Natural killer cell treated with Interleukin-12 subunit alpha and Interleukin-12 subunit beta and Interleukin-15 and Interleukin-18, amount 100 ng/mL, for 72 hours (primary cell): ENCODE measurements around the gene EML1. TPM values are rescaled to one million over a fixed set of nuclear protein-coding genes. Genes with fewer than 3 reads are reported as not detected.
A peak's percentile ranks its signal among the peaks of the same experiment; 100 is the strongest.

ENCODE experiments used
- ATAC-seq, 2 donors: fragments of 150-1000 bp; cut with Tn5 transposase in 1 of 2; sonication (Bioruptor Pico), chemical (Tn5 transposase) in 1 of 2; 2 replicates each; pipeline ENCODE4 v1.10.0; 2021
- DNase-seq: peaks from one replicate; pipeline ENCODE4 v3.0.0; 2022; ENCODE audit warnings: low spot score
- H3K27ac Mint-ChIP-seq, 2 donors: 1 replicate in 1 of 2; 2 replicates in 1 of 2; pipeline ENCODE4 v1.8.0; 2022; ENCODE audit warnings: mixed read lengths in 2 of 2, mild to moderate bottlenecking in 1 of 2, moderate library complexity in 1 of 2
- H3K27me3 Mint-ChIP-seq, 2 donors: 1 replicate in 1 of 2; 2 replicates in 1 of 2; pipeline ENCODE4 v1.8.0; 2022; ENCODE audit warnings: mixed read lengths in 2 of 2
- H3K36me3 Mint-ChIP-seq: one replicate; pipeline ENCODE4 v1.8.0; 2022; ENCODE audit warnings: mixed read lengths
- H3K4me1 Mint-ChIP-seq, 2 donors: 1 replicate in 1 of 2; 2 replicates in 1 of 2; pipeline ENCODE4 v1.8.0; 2022; ENCODE audit warnings: low read depth in 2 of 2, mixed read lengths in 2 of 2, mild to moderate bottlenecking in 1 of 2
- H3K4me3 Mint-ChIP-seq: one replicate; pipeline ENCODE4 v1.8.0; 2022; ENCODE audit warnings: mixed read lengths
- H3K9me3 Mint-ChIP-seq: 2 replicates; pipeline ENCODE4 v1.8.0; 2022; ENCODE audit warnings: mixed read lengths
- total RNA-seq, 2 donors: library from RNA; stranded (reverse); gene quantifications; one replicate each; pipeline ENCODE4 v1.2.3, GENCODE V29; 2022

The EML1 gene
- total RNA-seq, 2 donors from 2014 or later = 1.4 TPM; not detected in 1

- ATAC-seq (no peak), DNase-seq (no peak)
- Mint-ChIP-seq H3K4me1 (peaks cover 3 to 19% of the 10 kb centered on the region in 2 donors), H3K4me3 (peak overlapping the region; percentile 76), H3K36me3 (no peaks in the 10 kb centered on the region), H3K27me3 (peaks cover 21 to 54% of the 10 kb centered on the region in 2 donors), H3K27ac (no peak overlapping the region), H3K9me3 (no peaks in the 10 kb centered on the region)
Observed at GRCh38 chr14:99792551-99793212, 531 bp upstream of the EML1 start.

- peaks cover 23 to 61% of the 10 kb centered on the region in 2 donors for H3K27me3 Mint-ChIP-seq
- no peaks in the 10 kb centered on the region for H3K9me3 Mint-ChIP-seq
- ATAC-seq = no peak
- H3K27ac Mint-ChIP-seq = no peak overlapping the region
- DNase-seq = no peak
- no peaks in the 10 kb centered on the region for H3K36me3 Mint-ChIP-seq
- H3K4me3 Mint-ChIP-seq = peak overlapping the region; percentile 13
- H3K4me1 Mint-ChIP-seq = peaks cover 3 to 19% of the 10 kb centered on the region in 2 donors
Observed at GRCh38 chr14:99794151-99794780, 1.1 kb downstream of the EML1 start.

- Mint-ChIP-seq H3K27ac (no peak overlapping the region), H3K4me3 (no peak overlapping the region), H3K9me3 (no peaks in the 10 kb centered on the region), H3K36me3 (no peaks in the 10 kb centered on the region), H3K4me1 (peaks cover 0 to 13% of the 10 kb centered on the region in 2 donors), H3K27me3 (peaks cover 23 to 61% of the 10 kb centered on the region in 2 donors)
- no peak for DNase-seq
- ATAC-seq = no peak
Observed at GRCh38 chr14:99795046-99795445, 1.8 kb downstream of the EML1 start.

GRCh38 chr14:99797231-99797630 is 4.0 kb downstream of the EML1 start:
- Mint-ChIP-seq H3K36me3 (no peaks in the 10 kb centered on the region), H3K27ac (no peak overlapping the region), H3K9me3 (no peaks in the 10 kb centered on the region), H3K4me1 (peaks cover 0 to 4% of the 10 kb centered on the region in 2 donors), H3K27me3 (peaks cover 28 to 58% of the 10 kb centered on the region in 2 donors), H3K4me3 (no peak overlapping the region)
- no peak for DNase-seq
- ATAC-seq = no peak

- DNase-seq = no peak
- Mint-ChIP-seq H3K36me3 (no peaks in the 10 kb centered on the region), H3K4me1 (no peaks in the 10 kb centered on the region), H3K27ac (no peak overlapping the region), H3K9me3 (no peaks in the 10 kb centered on the region), H3K27me3 (peaks cover 31 to 46% of the 10 kb centered on the region in 2 donors), H3K4me3 (no peak overlapping the region)
- ATAC-seq = no peak
Observed at GRCh38 chr14:99800781-99801180, 7.6 kb downstream of the EML1 start.

- Mint-ChIP-seq H3K9me3 (no peaks in the 10 kb centered on the region), H3K27me3 (peaks cover 32 to 33% of the 10 kb centered on the region in 2 donors), H3K4me3 (no peak overlapping the region), H3K4me1 (no peaks in the 10 kb centered on the region), H3K27ac (no peak overlapping the region), H3K36me3 (no peaks in the 10 kb centered on the region)
- ATAC-seq (no peak), DNase-seq (no peak)
Observed at GRCh38 chr14:99802301-99803105, 9.3 kb downstream of the EML1 start.

GRCh38 chr14:99803106-99803775 is 10.0 kb downstream of the EML1 start:
- no peaks in the 10 kb centered on the region for H3K36me3 Mint-ChIP-seq
- no peak overlapping the region for H3K27ac Mint-ChIP-seq

GRCh38 chr14:99803803-99804202 is 10.6 kb downstream of the EML1 start:
- H3K36me3 Mint-ChIP-seq = no peaks in the 10 kb centered on the region
- H3K4me1 Mint-ChIP-seq = no peaks in the 10 kb centered on the region
- H3K9me3 Mint-ChIP-seq = no peaks in the 10 kb centered on the region
- no peak overlapping the region for H3K27ac Mint-ChIP-seq
- no peak for ATAC-seq
- peaks cover 35% of the 10 kb centered on the region in 2 donors for H3K27me3 Mint-ChIP-seq
- no peak overlapping the region for H3K4me3 Mint-ChIP-seq
- DNase-seq = no peak

More at GRCh38 chr14:99803106-99803775, 10.0 kb downstream of the EML1 start:
- Mint-ChIP-seq H3K4me3 (no peak overlapping the region), H3K4me1 (no peaks in the 10 kb centered on the region), H3K27me3 (peaks cover 31 to 35% of the 10 kb centered on the region in 2 donors), H3K9me3 (no peaks in the 10 kb centered on the region)
- DNase-seq = no peak
- peak in 1 of 2 donors; percentile 31 for ATAC-seq

- DNase-seq = no peak
- no peak for ATAC-seq
- Mint-ChIP-seq H3K4me3 (no peak overlapping the region), H3K27me3 (peaks cover 33 to 46% of the 10 kb centered on the region in 2 donors), H3K36me3 (no peaks in the 10 kb centered on the region), H3K4me1 (no peaks in the 10 kb centered on the region), H3K9me3 (no peaks in the 10 kb centered on the region), H3K27ac (no peak overlapping the region)
Observed at GRCh38 chr14:99805757-99806439, 12.7 kb downstream of the EML1 start.

GRCh38 chr14:99806836-99807235 is 13.6 kb downstream of the EML1 start:
- Mint-ChIP-seq H3K27ac (no peak overlapping the region), H3K9me3 (no peaks in the 10 kb centered on the region), H3K36me3 (no peaks in the 10 kb centered on the region), H3K4me3 (no peak overlapping the region), H3K27me3 (peaks cover 30 to 49% of the 10 kb centered on the region in 2 donors), H3K4me1 (no peaks in the 10 kb centered on the region)
- no peak for DNase-seq
- no peak for ATAC-seq

- no peak for DNase-seq
- H3K4me1 Mint-ChIP-seq = no peaks in the 10 kb centered on the region
- ATAC-seq = peak; percentile 29 to 52
- H3K9me3 Mint-ChIP-seq = no peaks in the 10 kb centered on the region
- H3K27ac Mint-ChIP-seq = no peak overlapping the region
- no peaks in the 10 kb centered on the region for H3K36me3 Mint-ChIP-seq
- H3K4me3 Mint-ChIP-seq = no peak overlapping the region
- peaks cover 33 to 50% of the 10 kb centered on the region in 2 donors for H3K27me3 Mint-ChIP-seq
Observed at GRCh38 chr14:99807413-99808153, 14.4 kb downstream of the EML1 start.

- Mint-ChIP-seq H3K27ac (no peak overlapping the region), H3K9me3 (no peaks in the 10 kb centered on the region), H3K27me3 (peaks cover 34 to 50% of the 10 kb centered on the region in 2 donors), H3K36me3 (no peaks in the 10 kb centered on the region), H3K4me3 (no peak overlapping the region), H3K4me1 (no peaks in the 10 kb centered on the region)
- ATAC-seq (no peak), DNase-seq (no peak)
Observed at GRCh38 chr14:99808154-99808505, 14.9 kb downstream of the EML1 start.

- Mint-ChIP-seq H3K4me1 (no peaks in the 10 kb centered on the region), H3K9me3 (no peaks in the 10 kb centered on the region), H3K27ac (no peak overlapping the region), H3K27me3 (peaks cover 33 to 51% of the 10 kb centered on the region in 2 donors), H3K36me3 (no peaks in the 10 kb centered on the region), H3K4me3 (no peak overlapping the region)
- no peak for DNase-seq
- no peak for ATAC-seq
Observed at GRCh38 chr14:99808515-99808914, 15.3 kb downstream of the EML1 start.
